ENCODE data around the gene YTHDF1.
A peak's percentile ranks its signal among the peaks of the same experiment; 100 is the strongest.
"Not testable (repeated sequence)": the region's sequence is repeated elsewhere in the genome, so short reads cannot be mapped to it uniquely, and the experiment has no call there.

YTHDF1 gene

DNA sequence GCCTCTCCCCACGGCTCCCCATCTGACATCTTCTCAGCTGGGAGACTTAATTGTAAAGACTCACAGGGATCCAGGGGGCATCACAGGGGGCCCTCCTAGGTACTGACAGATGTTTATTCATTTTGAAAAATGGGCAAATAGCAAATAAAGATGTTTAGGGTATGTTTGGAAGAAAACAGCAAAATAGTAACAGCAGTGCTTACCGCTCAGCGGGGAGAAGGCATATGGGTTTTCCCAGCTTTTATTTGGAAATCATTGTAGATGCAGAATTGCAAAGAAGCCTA lies 17.1 kb upstream of the YTHDF1 start:
- no peak for TF ChIP-seq JUND (IDR thresholded peaks at IDR 0.05; ENCODE audit: low read depth)
- in situ Hi-C loops (cut with HindIII; ENCODE audit: low pct_unique_long_range_greater_than_20kb, low sequenced_read_pairs) = no loop called here
- no peak for DNase-seq (ENCODE audit: low read depth in 1 of 2, low spot score in 1 of 2)

DNA sequence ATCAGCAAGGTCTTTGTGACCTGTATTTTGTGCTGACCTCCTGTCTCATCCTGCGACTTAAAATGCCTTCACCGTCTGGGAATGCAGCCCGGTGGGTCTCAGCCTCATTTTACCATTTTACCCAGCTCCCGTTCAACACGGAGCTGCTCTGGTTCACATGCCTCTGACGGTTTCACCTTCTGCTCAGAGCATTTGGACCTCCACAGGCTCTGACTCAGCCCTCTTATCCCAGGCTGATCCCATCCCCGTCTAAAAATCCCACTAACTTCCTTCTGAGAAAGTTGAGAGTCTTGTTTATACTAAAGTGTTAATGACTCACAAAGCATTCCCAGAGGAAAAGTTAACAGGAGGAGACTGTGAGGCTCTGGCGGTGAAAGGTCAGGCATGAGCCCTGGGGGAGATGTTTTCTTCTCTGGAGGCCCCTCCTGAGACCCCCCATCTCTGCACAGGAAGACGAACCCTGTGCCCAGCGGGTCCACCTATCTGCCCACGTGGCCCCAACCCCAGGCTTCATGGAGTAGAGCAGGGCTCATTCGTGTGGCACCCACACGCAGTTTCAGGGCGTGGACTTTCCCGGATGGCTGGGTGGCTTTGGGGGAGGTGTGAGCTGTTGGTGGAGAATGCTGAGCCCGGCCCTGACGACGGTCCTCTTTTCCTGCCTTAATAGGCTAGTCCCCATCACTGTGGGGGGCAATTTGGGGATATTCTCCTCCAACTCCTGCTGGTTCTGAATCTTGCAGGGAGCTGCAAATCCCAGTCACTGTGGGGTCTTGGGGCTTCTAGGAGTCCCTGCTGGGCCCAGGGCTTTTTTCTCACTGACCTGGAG lies 16.5 kb upstream of the YTHDF1 start:
- no peak for TF ChIP-seq JUND (IDR thresholded peaks at IDR 0.05; ENCODE audit: low read depth)
- in situ Hi-C loops (cut with HindIII; ENCODE audit: low pct_unique_long_range_greater_than_20kb, low sequenced_read_pairs) = no loop called here
- no peak for DNase-seq (ENCODE audit: low read depth in 1 of 2, low spot score in 1 of 2)

- no peak for TF ChIP-seq JUND (IDR thresholded peaks at IDR 0.05; ENCODE audit: low read depth)
- in situ Hi-C loops (cut with HindIII; ENCODE audit: low pct_unique_long_range_greater_than_20kb, low sequenced_read_pairs) = no loop called here
- DNase-seq (ENCODE audit: low read depth in 1 of 2, low spot score in 1 of 2) = peak in 1 of 2 experiments; percentile 60
These were observed 14.9 kb upstream of the YTHDF1 start for GRCh38 chr20:63230800-63231268.

GRCh38 chr20:63228806-63229205 lies 12.9 kb upstream of the YTHDF1 start:
- TF ChIP-seq JUND (IDR thresholded peaks at IDR 0.05; ENCODE audit: low read depth) = no peak
- in situ Hi-C loops (cut with HindIII; ENCODE audit: low pct_unique_long_range_greater_than_20kb, low sequenced_read_pairs) = no loop called here

GRCh38 chr20:63227260-63227659 lies 11.3 kb upstream of the YTHDF1 start:
- in situ Hi-C loops (cut with HindIII; ENCODE audit: low pct_unique_long_range_greater_than_20kb, low sequenced_read_pairs) = no loop called here
- no peak for DNase-seq (ENCODE audit: low read depth in 1 of 2, low spot score in 1 of 2)
- no peak for TF ChIP-seq JUND (IDR thresholded peaks at IDR 0.05; ENCODE audit: low read depth)

More at GRCh38 chr20:63228806-63229205, 12.9 kb upstream of the YTHDF1 start:
- no peak for DNase-seq (ENCODE audit: low read depth in 1 of 2, low spot score in 1 of 2)

- no peak for DNase-seq (ENCODE audit: low read depth in 1 of 2, low spot score in 1 of 2)
- TF ChIP-seq JUND (IDR thresholded peaks at IDR 0.05; ENCODE audit: low read depth) = no peak
- in situ Hi-C loops (cut with HindIII; ENCODE audit: low pct_unique_long_range_greater_than_20kb, low sequenced_read_pairs) = no loop called here
These were observed 10.4 kb upstream of the YTHDF1 start for GRCh38 chr20:63226042-63226943.

DNA sequence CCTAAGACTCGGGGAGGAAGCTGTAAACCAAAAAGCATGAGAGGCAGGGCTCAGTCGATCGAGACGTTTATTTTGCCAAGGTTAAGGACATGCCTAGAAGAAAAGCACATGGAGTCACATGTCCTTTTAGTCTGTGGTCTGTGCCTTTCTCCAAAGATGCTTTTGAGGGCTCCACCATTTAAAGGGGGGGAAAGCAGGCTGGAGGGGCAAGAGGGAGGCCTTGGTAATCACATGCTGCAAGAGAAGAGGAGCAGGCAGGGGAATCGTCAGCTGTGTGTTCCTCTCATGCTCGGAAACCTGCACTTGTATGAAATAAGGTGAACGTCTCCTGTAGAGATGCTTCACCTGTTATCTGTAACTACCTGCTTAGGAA lies 9.1 kb upstream of the YTHDF1 start:
- in situ Hi-C loops (cut with HindIII; ENCODE audit: low pct_unique_long_range_greater_than_20kb, low sequenced_read_pairs) = no loop called here
- TF ChIP-seq JUND (IDR thresholded peaks at IDR 0.05; ENCODE audit: low read depth) = no peak
- DNase-seq (ENCODE audit: low read depth in 1 of 2, low spot score in 1 of 2) = no peak

GRCh38 chr20:63224412-63225081 lies 8.6 kb upstream of the YTHDF1 start:
- peak; percentile 43 to 72 for DNase-seq (ENCODE audit: low read depth in 1 of 2, low spot score in 1 of 2)
- in situ Hi-C loops (cut with HindIII; ENCODE audit: low pct_unique_long_range_greater_than_20kb, low sequenced_read_pairs) = no loop called here
- TF ChIP-seq JUND (IDR thresholded peaks at IDR 0.05; ENCODE audit: low read depth) = no peak

DNA sequence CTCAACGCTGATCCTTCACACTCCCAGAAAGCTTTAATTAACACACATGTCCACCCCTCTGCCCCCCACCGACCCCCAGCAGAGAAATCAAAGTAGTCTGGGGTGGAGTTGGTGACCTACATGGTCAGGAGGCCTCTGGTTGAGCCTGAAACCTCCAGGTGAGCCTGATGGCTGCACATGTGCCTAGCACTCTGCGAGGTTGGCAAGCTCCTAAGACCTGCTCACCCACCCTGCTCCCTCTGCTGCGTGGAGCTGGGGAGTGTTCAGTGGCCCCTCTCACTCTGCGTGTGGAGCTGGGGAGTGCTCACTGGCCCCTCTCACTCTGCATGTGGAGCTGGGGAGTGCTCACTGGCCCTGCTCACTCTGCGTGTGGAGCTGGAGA lies 7.9 kb upstream of the YTHDF1 start:
- no peak for TF ChIP-seq JUND (IDR thresholded peaks at IDR 0.05; ENCODE audit: low read depth)
- in situ Hi-C loops (cut with HindIII; ENCODE audit: low pct_unique_long_range_greater_than_20kb, low sequenced_read_pairs) = no loop called here
- DNase-seq (ENCODE audit: low read depth in 1 of 2, low spot score in 1 of 2) = no peak

DNA sequence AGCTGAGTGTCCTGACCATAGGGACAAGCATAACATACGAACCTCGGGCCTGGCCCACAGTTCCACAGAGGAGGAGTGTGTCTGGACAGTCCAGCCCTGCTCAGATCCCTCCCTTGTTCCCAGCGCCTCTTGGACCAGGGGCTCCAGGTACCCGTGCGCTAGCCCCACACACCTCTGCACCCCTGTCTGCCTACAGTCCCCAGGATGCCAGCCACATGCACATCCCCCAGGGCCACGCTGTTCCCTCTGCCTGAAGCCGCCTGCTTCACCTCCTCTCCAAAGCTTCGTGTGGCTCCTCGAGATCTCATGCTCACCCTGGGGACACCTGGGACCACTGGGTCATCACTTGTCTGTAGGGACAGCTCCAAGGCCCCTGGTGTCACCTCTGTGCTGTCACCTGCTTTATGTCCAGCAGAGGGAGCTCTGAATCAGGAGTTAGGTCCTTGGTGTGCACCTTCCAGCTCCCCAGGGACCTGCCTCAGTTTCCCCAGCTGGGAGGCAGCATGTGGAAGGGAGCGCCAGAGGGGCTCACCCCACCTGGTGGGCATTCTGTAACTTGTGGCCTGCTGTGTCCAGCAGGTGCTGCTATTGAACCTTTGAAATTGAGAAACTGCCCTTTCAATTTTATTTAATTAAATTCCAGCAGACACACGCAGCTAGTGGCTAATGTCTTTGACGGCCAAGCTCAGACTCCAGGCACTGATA lies 7.3 kb upstream of the YTHDF1 start:
- DNase-seq (ENCODE audit: low read depth in 1 of 2, low spot score in 1 of 2) = peak in 1 of 2 experiments; percentile 78
- no peak for TF ChIP-seq JUND (IDR thresholded peaks at IDR 0.05; ENCODE audit: low read depth)
- in situ Hi-C loops (cut with HindIII; ENCODE audit: low pct_unique_long_range_greater_than_20kb, low sequenced_read_pairs) = no loop called here

GRCh38 chr20:63222541-63222940 lies 6.6 kb upstream of the YTHDF1 start:
- in situ Hi-C loops (cut with HindIII; ENCODE audit: low pct_unique_long_range_greater_than_20kb, low sequenced_read_pairs) = no loop called here
- no peak for TF ChIP-seq JUND (IDR thresholded peaks at IDR 0.05; ENCODE audit: low read depth)
- DNase-seq (ENCODE audit: low read depth in 1 of 2, low spot score in 1 of 2) = peak in 1 of 2 experiments; percentile 69

- DNase-seq (ENCODE audit: low read depth in 1 of 2, low spot score in 1 of 2); in situ Hi-C loops (cut with HindIII; ENCODE audit: low pct_unique_long_range_greater_than_20kb, low sequenced_read_pairs): not testable (repeated sequence)
These were observed 5.6 kb upstream of the YTHDF1 start for GRCh38 chr20:63221400-63222053.

All from T47D (cell line).